IPS DF 19.7 (cell line): Measurements from ENCODE around the gene MYO7B.

ENCODE experiments used
- DNase-seq: peaks from one replicate; pipeline ENCODE4 v3.0.0-alpha.2; 2013; ENCODE audit warnings: low read depth, low spot score

Gene MYO7B

DNA sequence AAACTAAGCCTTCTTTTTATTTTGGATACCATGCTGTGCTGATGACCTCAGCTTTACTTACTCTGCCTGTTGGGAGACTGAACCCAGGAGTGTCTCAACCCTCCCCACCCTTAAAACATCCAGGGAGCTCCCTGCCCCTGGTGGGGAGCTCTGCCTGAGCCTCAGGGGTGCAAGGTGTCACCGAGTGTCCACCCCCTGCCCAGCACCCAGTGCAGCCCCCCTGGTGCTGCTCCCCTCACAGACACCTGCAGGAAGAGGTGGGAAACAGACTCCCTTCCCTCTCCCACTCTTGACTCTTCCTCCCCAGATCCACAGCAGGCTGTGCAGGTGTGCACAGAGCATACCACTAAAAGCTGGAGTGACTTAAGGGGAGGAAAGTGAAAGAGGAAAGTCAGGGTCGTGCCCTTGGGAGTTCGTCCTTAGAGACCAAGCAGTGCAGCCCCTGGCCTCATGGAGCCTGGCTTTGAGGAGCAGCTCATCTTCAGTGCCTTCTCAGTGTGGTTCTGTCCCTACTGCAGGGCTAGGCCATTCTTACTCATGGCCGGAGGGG lies 51.3 kb downstream of the MYO7B start:
- no peak for DNase-seq

DNA sequence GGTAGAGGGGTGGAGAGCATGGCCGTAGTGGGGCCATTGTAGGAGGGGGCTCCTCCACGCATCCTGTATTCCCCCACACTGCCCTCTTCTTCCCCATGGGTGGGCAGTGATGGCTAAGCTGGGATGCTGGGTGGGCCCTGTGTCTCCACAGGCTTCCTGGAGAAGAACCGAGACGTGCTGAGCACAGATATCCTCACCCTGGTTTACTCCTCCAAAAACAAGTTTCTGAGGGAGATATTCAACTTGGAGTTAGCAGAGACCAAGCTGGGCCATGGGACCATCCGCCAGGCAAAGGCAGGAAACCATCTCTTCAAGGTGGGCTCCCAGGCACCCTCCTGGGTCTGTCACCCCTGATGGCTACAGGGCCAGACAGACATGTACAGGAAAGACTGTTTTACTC lies 52.8 kb downstream of the MYO7B start:
- no peak for DNase-seq

DNA sequence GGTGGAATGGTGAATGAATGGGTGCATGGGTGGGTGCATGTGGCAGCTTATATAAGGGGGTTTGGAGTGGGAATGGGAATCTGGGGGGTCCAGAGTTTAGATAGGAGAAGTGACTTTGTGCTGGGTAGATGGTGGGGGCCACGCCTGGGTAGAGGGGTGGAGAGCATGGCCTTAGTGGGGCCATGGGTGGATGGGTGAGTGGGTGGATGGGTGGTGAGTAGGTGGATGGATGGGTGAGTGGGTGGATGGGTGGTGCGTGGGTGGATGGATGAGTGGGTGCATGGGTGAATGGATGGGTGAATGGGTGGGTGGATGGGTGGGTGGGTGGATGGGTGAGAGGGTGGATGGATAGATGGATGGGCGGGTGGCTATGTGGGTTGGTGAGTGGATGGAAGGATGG lies 53.9 kb downstream of the MYO7B start:
- DNase-seq, result no peak

DNA sequence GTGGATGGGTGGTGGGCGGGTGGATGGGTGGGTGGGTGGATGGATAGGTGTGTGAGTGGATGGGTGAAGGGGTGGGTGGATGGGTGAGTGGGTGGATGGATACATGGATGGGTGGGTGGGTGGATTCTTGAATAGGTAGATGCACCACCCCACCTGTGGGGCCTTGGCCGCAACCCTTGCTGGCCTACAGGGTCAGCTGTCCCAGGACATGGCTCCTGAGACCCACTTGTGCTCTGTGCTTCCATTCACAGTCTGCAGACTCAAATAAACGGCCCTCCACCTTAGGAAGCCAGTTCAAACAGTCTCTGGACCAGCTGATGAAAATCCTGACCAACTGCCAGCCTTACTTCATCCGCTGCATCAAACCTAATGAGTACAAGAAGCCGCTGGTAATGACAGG lies 54.4 kb downstream of the MYO7B start:
- no peak for DNase-seq

DNA sequence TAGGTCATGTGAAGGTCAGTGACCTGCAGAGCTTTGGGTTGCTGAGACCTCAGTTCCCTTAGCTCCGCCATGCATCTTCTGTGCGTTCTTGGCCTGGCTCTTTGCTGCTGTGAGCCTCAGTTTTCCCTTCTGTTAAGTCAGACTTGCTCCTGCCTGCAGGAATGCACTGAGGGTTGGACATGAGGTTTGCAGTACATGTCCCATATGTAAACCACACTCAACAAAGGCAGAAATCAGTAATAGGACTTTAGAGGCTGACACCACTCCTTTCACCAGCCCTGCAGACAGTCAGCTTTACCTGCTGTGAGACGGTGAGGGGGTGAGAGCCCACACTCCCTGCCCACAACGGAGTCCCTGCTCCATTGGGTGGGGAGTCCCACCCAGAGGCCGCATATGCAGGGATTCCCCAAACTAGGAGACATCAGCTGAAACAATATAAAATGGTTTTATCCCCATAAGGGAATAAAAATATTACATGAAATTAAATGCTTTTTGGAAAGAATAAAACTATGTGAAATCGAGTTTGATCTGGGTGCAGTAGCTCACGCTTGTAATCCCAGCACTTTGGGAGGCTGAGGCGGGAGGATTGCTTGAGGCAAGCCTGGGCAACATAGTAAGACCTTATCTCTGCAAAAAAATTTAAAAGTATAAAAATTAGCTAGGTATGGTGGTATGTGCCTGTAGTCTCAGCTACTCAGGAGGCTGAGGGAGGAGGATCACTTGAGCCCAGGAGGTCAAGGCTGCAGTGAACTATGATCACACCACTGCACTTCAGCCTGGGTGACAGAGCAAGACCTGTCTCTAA lies 55.1 kb downstream of the MYO7B start:
- DNase-seq, result no peak

DNA sequence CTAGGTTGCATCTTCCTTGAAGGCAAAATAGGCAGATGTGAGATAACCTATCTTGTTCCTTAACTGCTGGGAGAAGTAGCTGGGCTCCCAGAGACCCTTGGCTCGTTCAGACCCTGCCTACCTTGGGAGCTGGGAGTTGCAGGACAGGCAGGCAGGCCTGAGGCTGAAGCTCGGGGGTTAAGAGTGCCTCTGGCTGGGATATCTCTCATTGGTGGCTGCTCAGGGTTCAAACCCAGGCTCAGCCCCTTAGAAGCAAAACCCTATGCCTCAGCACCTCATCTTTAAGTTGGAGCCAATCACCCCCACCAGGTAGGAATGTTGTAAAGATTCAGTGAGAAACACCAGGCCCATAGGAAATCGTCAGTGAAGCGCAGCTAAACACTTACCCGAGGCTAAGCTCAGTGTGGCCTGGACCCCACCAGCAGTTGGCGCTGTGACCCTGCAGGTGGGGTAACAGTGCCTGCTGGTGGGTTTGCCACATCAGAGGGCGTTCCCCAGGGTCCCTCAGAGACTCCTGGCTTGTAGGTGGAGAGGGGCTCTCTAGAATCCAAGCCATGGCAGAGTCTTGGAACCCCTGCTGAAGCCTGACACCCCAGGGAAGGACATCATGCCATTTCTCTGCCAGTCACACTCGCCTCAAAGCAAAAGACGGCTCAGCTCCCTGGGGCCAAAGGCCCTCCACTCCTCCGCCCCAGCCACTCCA lies 55.9 kb downstream of the MYO7B start:
- DNase-seq, result peak; percentile 75

DNA sequence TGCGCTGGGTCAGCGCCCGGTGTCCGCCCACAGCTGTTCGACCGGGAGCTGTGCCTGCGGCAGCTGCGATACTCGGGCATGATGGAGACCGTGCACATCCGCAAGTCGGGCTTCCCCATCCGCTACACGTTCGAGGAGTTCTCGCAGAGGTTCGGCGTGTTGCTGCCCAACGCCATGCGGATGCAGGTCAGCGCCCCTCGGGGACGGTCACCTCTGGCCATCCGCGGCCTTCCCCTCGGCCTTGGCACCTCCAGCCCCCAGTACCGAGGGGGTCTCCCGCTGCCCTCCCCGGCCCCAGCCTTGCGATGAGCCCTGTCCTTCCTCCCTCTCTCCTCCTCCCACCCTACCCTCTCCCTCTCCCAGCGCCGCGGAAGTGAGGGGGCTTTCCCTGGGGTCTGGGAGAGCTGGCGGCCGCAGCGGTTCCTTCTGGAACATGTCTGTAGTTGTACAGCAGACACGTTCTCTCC lies 57.3 kb downstream of the MYO7B start:
- no peak for DNase-seq

DNA sequence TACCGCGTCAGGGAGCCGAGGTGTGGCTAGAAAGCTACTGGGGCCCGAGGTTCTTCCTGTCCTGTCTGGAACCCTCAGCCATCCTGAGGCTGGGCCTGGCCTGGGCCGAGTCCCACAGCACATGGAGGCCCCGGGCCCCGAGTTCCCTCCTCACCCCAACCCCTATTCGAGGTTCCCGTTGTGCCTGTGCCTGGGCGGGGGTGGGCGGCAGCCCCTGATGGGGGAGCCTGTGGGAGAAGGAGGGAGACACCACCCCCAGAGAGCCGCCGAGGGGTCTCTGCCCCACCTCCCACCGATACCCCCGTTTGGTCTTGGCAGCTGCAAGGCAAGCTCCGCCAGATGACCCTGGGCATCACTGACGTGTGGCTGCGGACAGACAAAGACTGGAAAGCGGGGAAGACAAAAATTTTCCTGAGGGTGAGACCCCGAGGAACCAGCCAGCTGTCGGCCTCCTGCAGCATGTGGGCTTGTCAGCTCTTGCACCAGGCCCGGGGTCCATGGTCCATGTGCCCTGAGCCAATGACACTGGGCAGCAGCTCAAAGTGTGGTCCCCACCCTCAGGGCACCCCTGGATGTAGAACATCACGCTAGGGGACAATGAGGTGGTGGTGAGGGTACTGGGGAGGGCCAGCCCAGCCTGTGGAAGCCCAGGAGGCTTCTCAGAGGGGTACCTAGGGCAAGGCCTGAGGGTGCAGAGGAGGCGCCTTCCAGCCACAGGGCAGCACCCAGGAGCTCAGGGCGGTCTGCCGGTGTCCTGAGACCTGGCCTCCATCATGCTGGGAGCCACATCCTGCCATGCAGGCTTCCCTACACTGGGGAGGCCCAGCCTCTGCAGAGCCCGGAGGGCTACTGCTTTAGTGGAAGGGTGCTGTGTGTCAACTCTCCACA lies 58.0 kb downstream of the MYO7B start:
- no peak for DNase-seq

DNA sequence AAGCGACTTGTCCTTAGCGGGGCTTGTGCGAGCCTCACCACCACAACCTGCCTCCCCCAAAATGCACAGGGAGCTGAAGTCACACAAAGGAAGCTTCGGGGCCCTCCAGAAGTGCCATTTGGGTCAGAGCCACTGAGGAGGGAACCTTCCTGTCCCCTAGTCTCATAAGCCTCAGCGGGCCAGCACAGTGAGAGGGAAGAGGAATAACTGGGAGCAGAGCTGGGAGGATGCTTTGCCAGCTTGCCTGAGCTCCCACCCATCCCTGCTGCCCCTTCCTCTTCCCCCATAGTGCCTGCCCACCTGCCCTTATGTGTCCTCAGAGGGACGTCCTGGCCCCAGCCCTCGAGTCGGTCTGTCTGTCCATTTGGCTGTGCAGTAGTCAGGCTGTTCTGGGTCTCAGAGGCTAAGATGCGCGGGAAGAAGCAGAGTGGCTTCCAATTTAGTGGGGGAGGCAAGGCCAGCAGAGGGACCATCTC lies 58.7 kb downstream of the MYO7B start:
- DNase-seq, result no peak

DNA sequence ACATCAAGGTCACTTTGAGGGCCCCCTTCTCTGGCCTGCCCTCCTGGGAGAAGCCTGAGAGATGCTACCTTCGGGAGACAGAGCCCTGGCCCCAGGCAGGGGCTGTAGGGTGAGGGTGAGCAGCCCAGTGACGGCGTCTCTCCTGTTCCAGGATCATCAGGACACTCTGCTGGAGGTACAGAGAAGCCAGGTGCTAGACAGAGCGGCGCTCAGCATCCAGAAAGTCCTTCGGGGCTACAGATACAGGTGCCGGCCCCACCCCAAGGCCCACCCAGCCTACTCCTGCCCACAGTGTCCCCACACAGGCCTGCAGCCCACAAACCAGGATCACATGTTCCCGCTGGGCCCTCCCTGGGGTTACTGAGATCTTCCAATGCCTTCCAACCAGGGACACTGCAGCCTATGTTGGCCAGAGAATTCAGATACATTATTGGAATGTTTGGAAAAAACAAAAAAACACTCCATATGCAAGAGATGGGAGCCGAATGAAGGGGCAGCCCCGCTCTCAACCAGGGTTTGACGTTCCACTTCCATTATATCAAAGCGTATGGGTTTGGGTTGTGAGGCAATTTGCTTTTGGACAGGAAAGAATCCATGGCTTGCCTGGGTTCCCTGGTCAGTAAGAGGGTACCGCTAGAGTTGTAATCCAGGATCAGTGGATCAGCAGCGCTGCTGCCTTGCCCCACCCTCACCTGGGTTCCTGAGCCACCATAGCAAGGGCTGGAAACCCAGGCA lies 61.0 kb downstream of the MYO7B start:
- DNase-seq, result no peak

DNA sequence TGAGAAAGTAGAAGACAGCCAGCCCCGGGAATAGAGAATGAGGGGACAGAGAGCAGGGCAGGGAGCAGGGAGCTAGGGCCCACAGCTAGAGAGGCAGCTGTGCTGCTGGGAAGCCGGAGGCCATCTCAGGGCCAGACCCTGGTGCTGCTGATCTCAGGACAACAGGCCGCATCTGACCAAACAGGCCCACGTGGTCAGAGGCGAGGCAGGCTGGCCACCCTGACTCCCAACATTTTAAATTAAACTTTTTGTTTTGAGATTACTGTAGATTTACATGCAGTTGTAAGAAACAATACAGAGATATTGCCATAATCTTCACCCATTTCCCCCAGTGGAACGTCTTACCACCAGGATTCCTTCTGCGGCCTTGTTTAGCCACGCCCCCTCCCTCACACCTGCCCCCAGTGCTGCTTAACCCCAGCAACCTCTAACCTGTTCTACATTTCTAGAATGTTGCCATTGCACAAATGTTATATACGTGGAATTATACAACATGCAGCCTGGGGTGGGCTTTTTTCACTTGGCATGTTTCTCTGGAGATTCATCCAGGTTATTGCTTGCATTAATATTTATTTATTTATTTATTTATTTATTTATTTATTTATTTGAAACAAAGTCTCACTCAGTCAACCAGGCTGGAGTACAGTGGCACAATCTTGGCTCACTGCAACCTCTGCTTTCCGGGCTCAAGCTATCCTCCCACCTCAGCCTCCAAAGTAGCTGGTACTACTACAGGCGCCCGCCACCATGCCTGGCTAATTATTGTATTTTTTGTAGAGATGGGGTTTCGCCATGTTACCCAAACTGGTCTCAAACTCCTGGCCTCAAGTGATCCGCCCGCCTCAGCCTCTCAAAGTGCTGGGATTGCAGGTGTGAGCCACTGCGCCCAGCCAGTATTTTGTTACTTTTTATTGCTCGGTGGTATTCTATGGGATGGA lies 61.8 kb downstream of the MYO7B start:
- no peak for DNase-seq

DNA sequence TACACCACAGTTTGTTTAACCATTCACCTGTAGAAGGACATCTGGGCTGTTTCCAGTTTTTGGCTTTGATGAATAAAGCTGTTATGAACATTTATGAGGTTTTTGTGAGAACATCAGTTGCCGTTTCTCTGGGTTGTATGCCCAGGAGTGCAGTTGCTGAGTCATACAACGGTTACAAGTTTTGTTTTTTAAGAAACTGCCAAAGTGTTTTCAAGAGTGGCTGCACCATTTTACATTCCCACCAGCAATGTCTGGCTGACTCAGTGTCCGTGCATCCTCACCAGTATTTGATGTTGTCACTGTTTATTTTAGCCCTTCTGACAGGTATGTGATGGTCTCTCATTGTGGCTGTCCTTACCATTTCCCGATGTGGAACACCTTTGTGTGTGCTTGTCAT lies 62.5 kb downstream of the MYO7B start:
- DNase-seq, result no peak

DNA sequence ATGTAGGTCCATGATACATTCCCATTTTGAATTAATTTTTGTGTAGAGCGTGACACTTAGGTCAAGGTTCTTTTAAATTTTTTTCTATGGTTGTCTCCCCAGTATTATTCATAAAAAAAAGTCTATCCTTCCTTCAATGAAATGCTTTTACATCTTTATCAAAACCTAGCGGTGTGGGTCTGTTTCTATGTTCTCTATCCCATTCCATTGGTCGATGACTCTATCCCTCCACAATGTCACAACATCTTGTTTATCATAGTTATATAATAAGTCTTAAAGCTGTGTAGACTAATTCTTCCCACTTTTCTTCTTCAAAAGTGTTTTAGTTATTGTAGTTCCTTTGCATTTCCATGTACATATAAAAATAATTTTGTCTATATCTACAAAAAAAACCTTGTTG lies 63.2 kb downstream of the MYO7B start:
- no peak for DNase-seq

DNA sequence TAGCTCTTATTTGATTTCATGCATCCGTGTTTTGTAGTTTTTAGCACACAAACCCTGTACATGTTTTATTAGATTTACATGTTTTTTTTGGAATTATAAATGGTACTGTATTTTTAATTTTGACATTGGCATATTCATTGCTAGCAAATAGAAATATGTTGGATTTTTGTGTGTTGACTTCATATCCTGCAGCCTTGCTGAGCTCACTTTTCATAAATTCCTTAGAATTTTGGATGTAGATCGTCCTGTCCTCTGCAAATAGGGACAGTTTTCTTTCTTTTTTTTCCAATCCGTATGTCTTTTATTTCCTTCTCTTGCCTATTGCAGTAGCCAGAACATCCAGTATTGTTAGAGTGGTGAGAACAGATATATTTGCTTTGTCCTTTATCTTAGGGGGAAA lies 63.7 kb downstream of the MYO7B start:
- DNase-seq, result no peak

DNA sequence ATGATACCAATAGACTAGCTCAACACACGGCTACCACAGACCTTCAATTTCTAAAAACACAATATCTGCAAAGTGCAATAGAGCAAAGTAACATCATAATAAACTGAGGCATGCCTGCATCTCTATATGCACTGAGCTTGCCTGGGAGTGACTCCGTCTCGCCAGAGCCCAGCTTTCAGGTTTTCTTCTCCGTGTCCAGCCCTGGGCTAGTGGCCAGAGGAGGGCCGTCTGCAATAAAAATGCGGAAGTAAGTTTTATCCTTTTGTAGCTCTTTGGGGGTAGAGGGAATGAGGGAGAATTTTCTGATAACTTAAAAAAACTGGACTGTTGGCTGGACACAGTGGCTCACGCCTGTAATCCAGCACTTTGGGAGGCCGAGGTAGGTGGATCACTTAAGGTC lies 69.5 kb downstream of the MYO7B start:
- no peak for DNase-seq

DNA sequence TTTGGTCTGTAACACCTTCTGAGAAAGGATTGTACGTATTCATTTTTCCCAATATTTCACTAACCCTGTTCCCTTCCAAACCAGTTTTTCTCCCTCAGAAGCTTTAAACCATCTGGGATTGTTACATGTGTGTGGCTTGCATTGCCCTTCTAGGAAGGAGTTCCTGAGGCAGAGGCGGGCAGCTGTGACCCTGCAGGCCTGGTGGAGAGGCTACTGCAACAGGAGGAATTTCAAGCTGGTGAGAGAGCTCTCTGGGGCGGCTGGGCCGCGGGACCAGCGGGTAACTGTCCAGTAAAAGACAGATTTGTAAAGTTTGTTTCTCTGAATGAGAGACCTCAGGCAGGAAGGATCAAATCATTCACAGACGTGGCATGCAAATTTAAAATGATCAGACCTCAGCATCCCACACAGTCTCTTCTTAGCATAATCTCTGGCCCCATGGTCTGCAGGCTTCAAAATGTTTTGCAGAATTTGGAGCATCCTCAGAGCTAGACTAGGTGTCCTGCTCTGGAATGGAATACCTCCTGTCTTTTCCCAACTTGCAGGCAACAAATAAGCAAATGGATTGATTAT lies 70.3 kb downstream of the MYO7B start:
- DNase-seq, result no peak

DNA sequence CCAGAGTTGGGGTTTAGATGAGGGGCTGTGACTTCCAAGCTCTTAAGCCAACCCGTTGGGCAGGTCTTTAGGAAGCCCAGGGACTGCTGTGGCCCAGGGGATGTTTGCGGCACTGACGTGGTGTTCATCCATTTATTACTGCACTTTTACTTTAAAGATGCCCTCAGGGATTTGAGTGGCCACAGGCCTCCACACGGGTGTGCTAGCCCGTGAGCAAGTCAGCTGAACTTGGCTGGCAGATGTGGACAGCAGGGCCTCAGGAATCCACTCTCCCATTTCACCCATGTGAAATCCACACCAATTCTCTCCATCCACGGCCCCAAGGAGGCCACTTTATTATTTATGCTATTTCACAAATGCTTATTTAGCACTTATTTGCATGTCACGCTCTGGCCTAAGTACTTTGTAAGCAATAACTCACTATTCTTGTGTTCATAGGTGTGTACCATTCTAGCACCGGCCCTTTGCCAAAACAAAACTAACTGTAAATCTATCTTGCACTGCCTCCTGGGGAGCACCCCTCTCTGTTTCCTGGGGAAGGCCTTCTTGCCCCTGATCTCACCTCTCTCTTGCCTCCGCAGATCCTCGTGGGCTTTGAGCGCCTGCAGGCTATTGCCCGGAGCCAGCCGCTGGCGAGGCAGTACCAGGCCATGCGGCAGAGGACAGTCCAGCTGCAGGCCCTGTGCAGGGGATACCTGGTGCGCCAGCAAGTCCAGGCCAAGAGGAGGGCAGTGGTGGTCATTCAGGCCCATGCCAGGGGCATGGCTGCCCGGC lies 71.3 kb downstream of the MYO7B start:
- DNase-seq, result no peak

DNA sequence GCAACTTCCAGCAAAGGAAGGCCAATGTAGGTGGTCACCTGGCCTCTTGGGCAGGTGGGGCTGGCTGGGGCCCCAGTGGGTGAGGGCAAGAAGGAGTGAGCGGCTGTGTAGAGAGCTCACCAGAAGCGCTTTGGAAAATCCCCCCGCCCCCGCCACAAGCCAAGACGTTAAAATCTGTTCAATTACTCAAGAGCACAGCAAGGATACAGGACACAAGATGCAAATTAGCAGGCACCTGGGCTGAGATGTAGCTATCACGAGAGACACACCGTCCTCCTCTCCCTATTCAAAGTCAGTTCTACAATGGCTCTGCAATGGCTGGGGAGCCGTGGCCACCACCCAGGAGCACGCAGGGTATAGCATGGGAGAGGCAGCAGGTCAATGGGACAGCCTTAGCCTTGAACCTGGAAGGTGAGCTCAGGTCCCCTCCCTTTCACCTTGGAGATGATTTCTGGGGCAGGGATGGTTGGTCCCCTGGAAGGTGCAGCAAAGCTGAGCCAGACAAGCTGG lies 72.0 kb downstream of the MYO7B start:
- no peak for DNase-seq
